ENCODE measurements around the gene DGKI.

- TF ChIP-seq CTCF (IDR thresholded peaks at IDR 0.05; ENCODE audit: low read depth, low read length) (no peak), EZH2phosphoT487 (IDR thresholded peaks at IDR 0.05; ENCODE audit: low read depth) (no peak)
Measured at GRCh38 chr7:137860542-137860941, 13.8 kb upstream of the DGKI start.
